ENCODE measurements around the gene KLHL29. TPM values are rescaled to one million over a fixed set of nuclear protein-coding genes. Genes with fewer than 3 reads are reported as not detected.

KLHL29 gene
- total and polyA plus RNA-seq, 10 donors: 1.5 to 30.5 (median 9.4) TPM

DNA sequence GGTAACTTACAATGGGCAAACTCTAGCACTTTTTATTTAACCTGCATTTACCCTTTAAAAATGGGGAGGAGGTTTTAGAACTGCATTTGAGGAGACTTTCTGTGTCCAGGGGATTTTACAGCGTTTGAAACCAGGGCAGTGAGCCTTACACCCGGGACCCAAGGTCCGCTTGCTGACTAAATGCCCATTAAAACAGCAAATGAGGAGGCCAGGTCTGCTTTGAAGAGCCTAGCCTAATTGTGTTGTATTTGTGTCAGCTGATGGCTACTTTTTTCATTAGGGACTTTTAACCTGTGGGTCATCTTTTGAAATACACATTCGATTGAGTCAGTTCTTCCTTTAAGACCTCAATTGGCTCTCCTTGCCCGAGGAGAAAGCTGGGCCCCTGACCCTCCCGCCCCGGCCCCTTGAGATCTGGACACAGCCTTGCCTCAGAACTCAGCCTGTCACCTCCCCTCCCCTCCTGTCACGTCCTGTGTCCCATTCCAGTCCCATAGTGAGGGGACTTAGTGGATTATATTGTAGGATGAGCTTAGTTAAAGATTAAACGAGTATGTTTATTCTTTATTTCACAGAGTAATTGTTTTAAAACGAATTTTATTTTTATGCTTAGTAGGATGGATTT lies 69.0 kb downstream of the KLHL29 start:
- peaks cover 0 to 25% (median 0%) of the 10 kb centered on the region in 7 donors for H3K27me3 ChIP-seq (replicated peaks in 1 of 7)
- H3K27ac ChIP-seq: no peak overlapping the region
- no peak for DNase-seq
- H3K9me3 ChIP-seq: no peaks in the 10 kb centered on the region
- TF ChIP-seq POLR2AphosphoS5 (IDR thresholded peaks at IDR 0.05) (no peak), POLR2A (IDR thresholded peaks at IDR 0.05) (no peak)
- TF ChIP-seq, protein P1, sequence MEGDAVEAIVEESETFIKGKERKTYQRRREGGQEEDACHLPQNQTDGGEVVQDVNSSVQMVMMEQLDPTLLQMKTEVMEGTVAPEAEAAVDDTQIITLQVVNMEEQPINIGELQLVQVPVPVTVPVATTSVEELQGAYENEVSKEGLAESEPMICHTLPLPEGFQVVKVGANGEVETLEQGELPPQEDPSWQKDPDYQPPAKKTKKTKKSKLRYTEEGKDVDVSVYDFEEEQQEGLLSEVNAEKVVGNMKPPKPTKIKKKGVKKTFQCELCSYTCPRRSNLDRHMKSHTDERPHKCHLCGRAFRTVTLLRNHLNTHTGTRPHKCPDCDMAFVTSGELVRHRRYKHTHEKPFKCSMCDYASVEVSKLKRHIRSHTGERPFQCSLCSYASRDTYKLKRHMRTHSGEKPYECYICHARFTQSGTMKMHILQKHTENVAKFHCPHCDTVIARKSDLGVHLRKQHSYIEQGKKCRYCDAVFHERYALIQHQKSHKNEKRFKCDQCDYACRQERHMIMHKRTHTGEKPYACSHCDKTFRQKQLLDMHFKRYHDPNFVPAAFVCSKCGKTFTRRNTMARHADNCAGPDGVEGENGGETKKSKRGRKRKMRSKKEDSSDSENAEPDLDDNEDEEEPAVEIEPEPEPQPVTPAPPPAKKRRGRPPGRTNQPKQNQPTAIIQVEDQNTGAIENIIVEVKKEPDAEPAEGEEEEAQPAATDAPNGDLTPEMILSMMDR (IDR thresholded peaks at IDR 0.05 in 8 of 11, conservative IDR thresholded peaks at IDR 0.05 in 3 of 11): no peak
- WGBS, 5 donors: 51 to 60% (median 57%) methylated on average over 10 of the region's 10 CpGs
- peaks cover 6 to 41% (median 14%) of the 10 kb centered on the region in 6 donors for H3K4me1 ChIP-seq
- no peaks in the 10 kb centered on the region for H3K36me3 ChIP-seq
- intact Hi-C loops (cut with DNase I; ENCODE audit: low total_unique reads): no loop called here
- H3K4me3 ChIP-seq: no peak overlapping the region

DNA sequence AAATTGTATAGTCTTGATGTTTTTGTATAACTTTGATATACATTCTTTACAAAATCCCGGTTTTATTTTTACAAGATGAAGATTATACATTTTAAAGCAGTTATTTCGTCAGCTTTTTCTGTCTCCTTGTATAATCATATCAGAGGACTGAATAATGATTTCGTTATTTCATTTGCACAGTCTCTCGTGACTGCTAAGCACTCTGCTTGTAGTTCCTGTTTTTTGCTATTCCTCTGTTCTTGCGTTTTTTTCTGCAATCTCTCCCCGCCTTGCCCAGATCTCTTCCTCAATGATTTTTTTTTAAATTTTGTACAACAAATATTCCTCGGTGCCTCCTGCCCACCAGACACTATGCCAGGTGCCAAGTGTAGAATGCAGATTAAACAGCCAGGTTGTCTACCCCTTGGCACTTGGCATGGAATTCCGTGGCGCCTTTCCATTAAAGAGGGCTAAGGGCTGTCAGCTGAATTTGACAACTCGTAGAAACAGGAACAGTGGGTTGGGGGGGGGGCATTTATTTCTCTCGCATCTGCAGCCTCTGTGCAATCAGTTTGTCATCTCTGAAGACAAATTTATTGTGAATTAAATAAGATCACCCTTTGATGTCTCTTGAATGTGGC lies 69.6 kb downstream of the KLHL29 start:
- Histone ChIP-seq H3K9me3 (no peaks in the 10 kb centered on the region), H3K27me3 (replicated peaks in 1 of 7) (peaks cover 0 to 25% (median 0%) of the 10 kb centered on the region in 7 donors), H3K36me3 (no peaks in the 10 kb centered on the region), H3K27ac (no peak overlapping the region), H3K4me1 (peaks cover under 1 to 34% (median 14%) of the 10 kb centered on the region in 6 donors), H3K4me3 (no peak overlapping the region)
- TF ChIP-seq POLR2AphosphoS5 (IDR thresholded peaks at IDR 0.05): no peak
- TF ChIP-seq, protein P1 (IDR thresholded peaks at IDR 0.05 in 8 of 11, conservative IDR thresholded peaks at IDR 0.05 in 3 of 11): no peak
- no peak for TF ChIP-seq POLR2A (IDR thresholded peaks at IDR 0.05)
- DNase-seq: no peak
- 36 to 42% (median 41%) methylated on average over 11 of the region's 11 CpGs for WGBS, 5 donors
- intact Hi-C loops (cut with DNase I; ENCODE audit: low total_unique reads): no loop called here

DNA sequence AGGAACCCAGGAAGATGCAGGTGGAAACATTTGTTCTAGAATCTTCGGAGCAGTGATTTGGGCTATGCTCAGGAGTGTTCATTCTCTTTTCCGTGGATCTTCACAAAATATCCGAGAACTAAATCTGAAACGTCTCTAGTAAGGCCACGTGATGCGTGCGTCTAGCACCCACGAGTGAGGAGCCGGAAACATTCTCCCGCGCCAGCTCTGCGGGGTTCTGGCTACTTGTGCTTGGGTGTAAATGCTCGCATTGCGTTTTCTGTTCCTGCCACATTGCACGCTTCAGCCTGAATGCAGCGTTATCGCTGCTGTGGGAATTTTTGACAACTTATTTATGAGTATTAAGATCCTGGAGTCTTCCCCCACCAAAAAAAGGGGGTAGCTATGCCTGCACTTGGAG lies 71.4 kb downstream of the KLHL29 start:
- WGBS, 5 donors: 89 to 97% (median 94%) methylated on average over 16 to 17 of the region's 17 CpGs
- Histone ChIP-seq H3K9me3 (no peaks in the 10 kb centered on the region), H3K4me1 (peaks cover 0 to 32% (median 14%) of the 10 kb centered on the region in 6 donors), H3K27ac (no peak overlapping the region), H3K4me3 (no peak overlapping the region), H3K36me3 (no peaks in the 10 kb centered on the region), H3K27me3 (replicated peaks in 1 of 7) (peaks cover 0 to 25% (median 0%) of the 10 kb centered on the region in 7 donors)
- TF ChIP-seq, protein P1 (IDR thresholded peaks at IDR 0.05 in 8 of 11, conservative IDR thresholded peaks at IDR 0.05 in 3 of 11): no peak
- TF ChIP-seq POLR2A (IDR thresholded peaks at IDR 0.05) (no peak), POLR2AphosphoS5 (IDR thresholded peaks at IDR 0.05) (no peak)
- intact Hi-C loops (cut with DNase I; ENCODE audit: low total_unique reads): no loop called here
- DNase-seq: no peak
